IPS-18c (cell line): Measurements from ENCODE around the gene ARID5B.

Experiments
- H3K4me3 ChIP-seq: 2 replicates; pipeline ENCODE4 v1.7.0; 2013; ENCODE audit warnings: low read depth, mild to moderate bottlenecking, low read length, moderate library complexity; ENCODE audit not compliant: insufficient read depth
- H3K9me3 ChIP-seq: one replicate; pipeline ENCODE4 v1.6.1; 2013; ENCODE audit warnings: mild to moderate bottlenecking, low read length, moderate library complexity; ENCODE audit not compliant: control insufficient read depth, insufficient read depth

Gene ARID5B

DNA sequence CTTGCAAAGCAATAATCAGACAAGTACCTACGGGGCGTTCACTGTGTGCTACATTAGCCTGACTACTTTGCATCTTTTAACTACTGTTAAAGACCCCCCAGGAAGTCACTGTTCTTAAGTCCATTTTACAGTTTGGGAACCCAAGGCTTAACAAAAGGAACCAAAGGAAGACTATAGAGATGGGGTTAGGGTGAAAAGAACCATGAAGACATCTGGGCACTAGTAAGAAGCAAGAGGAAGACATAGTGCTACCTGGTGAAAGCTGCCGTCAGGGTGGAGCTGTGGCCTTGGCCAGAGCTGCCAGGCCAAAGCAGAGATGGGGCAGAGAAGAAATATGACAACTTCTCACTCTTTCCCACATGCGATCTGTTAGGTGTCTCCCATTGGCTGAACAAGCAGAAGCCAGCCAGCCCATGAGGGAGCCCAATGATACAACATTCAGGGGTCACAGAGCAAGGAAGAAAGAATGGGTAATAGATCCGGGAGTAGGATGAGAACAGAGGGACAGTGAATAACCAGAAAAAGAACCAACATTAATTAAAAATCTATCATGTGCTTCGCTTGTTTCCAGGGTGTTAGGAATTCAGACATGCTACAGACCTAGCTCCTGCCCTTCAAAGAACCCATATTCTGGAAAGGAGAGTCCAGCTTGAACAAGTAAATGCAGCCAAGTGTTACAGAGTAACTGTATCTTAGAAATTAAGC lies 85.4 kb downstream of the ARID5B start:
- H3K4me3 ChIP-seq, result no peak overlapping the region
- no peaks in the 10 kb centered on the region for H3K9me3 ChIP-seq

GRCh38 chr10:61987537-61987936 lies 86.0 kb downstream of the ARID5B start:
- no peak overlapping the region for H3K4me3 ChIP-seq
- no peaks in the 10 kb centered on the region for H3K9me3 ChIP-seq

- Histone ChIP-seq H3K9me3 (no peaks in the 10 kb centered on the region), H3K4me3 (no peak overlapping the region)
Measured at GRCh38 chr10:61987951-61988379, 86.5 kb downstream of the ARID5B start.

DNA sequence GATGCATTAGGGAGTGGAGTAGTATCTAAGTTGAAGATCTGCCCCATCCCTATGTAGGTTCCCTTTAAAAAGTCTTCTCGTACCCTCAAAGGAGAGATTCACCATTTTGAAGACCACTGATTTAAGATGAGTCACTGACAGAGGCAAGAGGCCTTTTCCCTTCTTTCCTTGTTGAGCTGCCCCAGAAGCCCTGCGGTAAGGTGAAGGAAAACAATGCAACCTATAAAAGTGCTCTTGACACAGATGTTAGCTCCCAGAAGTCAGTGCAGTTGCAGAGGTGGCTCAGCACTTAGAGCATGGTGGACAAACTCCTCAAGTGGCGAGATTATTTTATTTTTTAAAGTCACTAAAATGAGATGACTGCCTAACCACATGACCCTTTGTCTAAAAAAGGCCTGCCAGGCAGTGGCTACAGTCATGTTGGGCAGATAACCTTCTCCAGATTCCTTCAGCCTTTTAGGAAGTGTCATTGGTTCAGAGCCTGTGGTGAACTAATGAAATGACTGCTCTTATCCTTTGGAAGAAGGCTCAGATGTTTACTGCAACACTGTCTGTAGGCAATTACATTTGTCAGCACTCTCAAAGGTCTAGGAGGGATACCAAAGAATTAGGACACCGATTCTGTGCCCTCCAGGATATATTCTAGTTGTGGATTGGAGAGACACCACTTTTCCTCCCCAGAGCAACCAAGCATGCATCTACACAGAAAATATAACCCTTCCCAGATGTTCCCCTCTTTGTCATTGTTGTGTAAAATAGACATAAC lies 88.7 kb downstream of the ARID5B start:
- H3K4me3 ChIP-seq, result no peak overlapping the region
- H3K9me3 ChIP-seq, result no peaks in the 10 kb centered on the region

DNA sequence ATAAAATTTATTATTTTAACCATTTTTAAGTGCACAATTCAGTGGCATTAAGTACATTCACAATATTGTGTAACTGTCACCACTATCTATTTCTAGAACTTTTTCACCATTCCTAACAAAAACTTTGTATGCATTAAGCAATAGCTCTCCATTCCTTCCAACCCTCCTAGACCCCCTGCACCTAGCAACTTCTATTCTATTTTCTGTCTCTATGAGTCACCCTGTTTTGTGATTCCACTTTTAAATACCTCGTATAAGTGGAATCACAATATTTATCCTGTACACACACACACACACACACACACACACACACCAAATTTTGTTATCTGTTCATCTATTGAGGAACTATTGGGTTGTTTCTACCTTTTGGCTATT lies 89.2 kb downstream of the ARID5B start:
- Histone ChIP-seq H3K4me3 (no peak overlapping the region), H3K9me3 (no peaks in the 10 kb centered on the region)

DNA sequence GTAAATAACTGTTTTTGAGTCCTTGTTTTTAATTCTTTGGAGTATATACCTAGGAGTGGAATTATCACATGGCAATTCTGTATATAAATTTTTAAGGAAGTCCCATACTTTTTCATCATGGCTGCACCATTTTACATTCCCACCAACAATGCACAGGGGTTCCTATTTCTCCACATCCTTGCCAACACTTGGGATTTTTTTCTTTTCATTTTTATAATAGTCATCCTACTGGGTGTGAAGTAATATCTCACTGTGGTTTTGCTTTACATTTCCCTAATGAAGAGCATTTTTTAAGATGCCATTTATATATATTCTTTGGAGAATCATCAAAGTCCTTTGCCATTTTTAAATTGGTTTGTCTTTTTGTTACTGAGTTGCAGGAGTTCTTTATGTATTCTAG lies 89.7 kb downstream of the ARID5B start:
- H3K9me3 ChIP-seq, result no peaks in the 10 kb centered on the region
- H3K4me3 ChIP-seq, result no peak overlapping the region

DNA sequence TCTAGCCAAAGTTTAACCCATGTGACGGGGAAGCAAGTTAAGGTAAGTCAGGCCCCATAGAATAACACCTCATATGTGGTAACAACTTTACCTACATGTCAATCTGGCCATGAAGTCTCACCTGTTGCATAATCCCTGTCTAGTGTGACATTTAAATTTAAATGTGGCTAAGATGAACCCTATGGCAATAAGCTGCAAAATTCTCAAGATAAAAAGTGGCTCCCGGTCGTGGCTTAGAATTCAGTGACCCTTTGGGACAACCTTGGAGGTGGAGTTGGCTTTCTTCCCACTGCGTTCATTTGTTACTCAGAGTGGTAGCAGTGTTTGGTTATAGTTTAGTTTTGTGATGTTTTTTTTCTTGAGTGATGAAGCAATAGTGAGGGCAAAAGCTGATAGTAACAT lies 90.6 kb downstream of the ARID5B start:
- Histone ChIP-seq H3K9me3 (no peaks in the 10 kb centered on the region), H3K4me3 (no peak overlapping the region)

GRCh38 chr10:61992671-61993668 lies 91.5 kb downstream of the ARID5B start:
- H3K4me3 ChIP-seq, result no peak overlapping the region
- no peaks in the 10 kb centered on the region for H3K9me3 ChIP-seq

DNA sequence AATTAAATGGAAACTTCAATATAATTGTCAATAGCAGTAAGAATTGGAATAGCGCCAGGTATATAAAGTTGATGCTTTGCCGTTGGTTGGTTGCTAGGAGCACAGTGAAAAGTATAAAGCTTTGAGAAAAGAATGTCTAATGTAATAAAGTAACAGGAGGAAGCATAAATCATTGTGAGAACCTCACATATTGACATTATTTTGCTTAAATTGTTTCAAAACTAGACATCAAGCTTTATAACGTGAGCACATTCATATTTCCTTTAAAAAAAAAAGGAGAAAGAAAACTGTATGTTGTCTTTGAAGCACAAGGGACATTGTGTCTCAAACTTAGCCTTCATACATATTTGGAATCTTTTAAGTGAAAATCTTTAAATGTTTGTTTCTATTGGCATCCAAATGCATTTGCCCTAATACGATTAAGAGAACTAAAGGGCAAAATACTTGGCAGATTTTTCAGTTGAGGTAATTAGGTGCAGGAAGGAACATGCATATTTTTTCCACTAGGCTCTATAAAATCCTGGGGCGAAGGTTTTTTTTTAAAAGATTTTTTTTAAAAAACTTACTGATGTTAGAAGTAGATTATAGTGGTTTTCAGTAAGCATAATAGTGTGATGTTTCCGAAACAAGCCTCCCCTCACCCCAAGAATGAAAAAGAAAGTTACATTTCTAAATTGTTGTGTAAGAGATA lies 92.4 kb downstream of the ARID5B start:
- no peaks in the 10 kb centered on the region for H3K9me3 ChIP-seq
- H3K4me3 ChIP-seq, result no peak overlapping the region

- H3K4me3 ChIP-seq, result no peak overlapping the region
Measured at GRCh38 chr10:61994405-61995219, 93.1 kb downstream of the ARID5B start.

GRCh38 chr10:61995220-61995503 lies 93.7 kb downstream of the ARID5B start:
- H3K9me3 ChIP-seq, result no peaks in the 10 kb centered on the region
- no peak overlapping the region for H3K4me3 ChIP-seq

More at GRCh38 chr10:61994405-61995219, 93.1 kb downstream of the ARID5B start:
- H3K9me3 ChIP-seq, result no peaks in the 10 kb centered on the region

- Histone ChIP-seq H3K9me3 (no peaks in the 10 kb centered on the region), H3K4me3 (no peak overlapping the region)
Measured at GRCh38 chr10:61998937-61999336, 97.4 kb downstream of the ARID5B start.

- no peak overlapping the region for H3K4me3 ChIP-seq
- H3K9me3 ChIP-seq, result no peaks in the 10 kb centered on the region
Measured at GRCh38 chr10:62000037-62000603, 98.6 kb downstream of the ARID5B start.

- H3K4me3 ChIP-seq, result no peak overlapping the region
- H3K9me3 ChIP-seq, result no peaks in the 10 kb centered on the region
Measured at GRCh38 chr10:62000726-62001125, 99.2 kb downstream of the ARID5B start.

- Histone ChIP-seq H3K9me3 (no peaks in the 10 kb centered on the region), H3K4me3 (no peak overlapping the region)
Measured at GRCh38 chr10:62001898-62002297, 100.4 kb downstream of the ARID5B start.

DNA sequence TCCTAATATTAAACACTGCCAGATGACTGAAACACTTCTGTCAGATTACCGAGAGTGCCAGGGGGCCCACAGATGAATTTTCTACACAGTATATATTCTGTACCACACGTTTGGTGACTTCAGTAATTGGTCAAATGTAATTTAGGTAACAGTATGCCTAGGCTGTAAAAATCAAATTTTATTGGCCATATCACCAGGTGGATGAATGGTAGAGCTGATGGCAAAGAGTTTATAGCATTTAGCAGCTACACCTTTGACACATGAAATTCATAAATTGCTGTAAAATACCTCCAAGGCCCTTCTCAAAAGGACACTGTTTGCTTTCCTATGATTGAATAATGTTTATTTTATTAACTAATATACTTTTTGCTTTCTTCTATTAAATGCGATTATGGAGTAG lies 101.3 kb downstream of the ARID5B start:
- no peaks in the 10 kb centered on the region for H3K9me3 ChIP-seq
- no peak overlapping the region for H3K4me3 ChIP-seq
